ENCODE results near the gene TSPO. TPM values are rescaled to one million over a fixed set of nuclear protein-coding genes. Genes with fewer than 3 reads are reported as not detected.

TSPO gene
- total RNA-seq, 2 donors from 2014 or later = 113 to 225 TPM

DNA sequence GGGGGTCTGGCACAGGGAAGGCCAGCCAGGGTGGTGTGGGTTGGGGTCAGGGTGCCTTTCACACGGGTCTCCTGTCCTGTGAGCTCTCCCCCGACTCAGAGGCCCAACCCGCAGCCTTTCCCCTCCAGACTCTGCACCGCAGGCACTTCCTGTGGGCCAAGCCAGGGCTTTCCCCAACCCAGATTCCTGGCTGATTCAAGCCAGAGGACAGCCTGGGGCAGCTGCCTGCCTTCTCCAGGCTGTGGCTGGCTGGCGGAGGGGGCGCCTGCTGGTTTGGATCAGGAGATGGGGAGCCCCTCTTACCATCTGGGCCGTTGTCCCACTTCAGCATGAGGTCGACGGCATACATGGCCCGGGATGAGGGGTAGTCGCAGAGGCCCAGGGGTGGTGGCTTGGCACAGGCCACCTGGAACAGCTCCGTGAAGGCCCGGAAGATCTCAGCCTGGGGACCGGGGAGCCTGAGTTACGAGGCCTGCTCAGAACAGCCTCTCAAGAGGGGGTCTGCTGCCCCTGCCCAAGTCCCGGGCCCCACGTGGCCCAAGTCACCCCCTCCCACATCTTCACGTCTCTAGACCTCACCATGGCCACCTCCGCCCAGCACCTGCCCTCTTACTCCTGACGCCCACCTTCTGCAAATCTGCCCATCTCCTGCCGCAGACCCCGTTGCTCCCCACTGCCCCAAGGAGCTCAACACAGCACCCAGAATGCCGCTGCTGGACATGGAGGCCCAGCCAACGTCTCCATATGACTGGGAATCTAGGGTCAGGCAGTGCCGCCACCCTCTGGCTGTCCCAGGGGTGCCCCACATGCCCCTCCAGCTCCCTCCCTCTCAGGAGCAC is 17.3 kb downstream of the TSPO start:
- intact Hi-C loops (cut with DNase I) = no loop called here
- no peaks in the 10 kb centered on the region for H3K4me1 ChIP-seq
- no peak overlapping the region for H3K4me3 ChIP-seq
- ATAC-seq (no peak), DNase-seq (no peak)
- no peaks in the 10 kb centered on the region for H3K9me3 ChIP-seq
- no peaks in the 10 kb centered on the region for H3K27me3 ChIP-seq
- no peak for TF ChIP-seq POLR2A (IDR thresholded peaks at IDR 0.05)
- TF ChIP-seq CTCF (IDR thresholded peaks at IDR 0.05) = no peak
- H3K36me3 ChIP-seq (replicated peaks in 1 of 2; ENCODE audit: insufficient read depth in 1 of 2, low read depth in 2 of 2) = peaks cover 9 to 11% of the 10 kb centered on the region in 2 donors
- whole genome bisulfite sequencing, 2 donors = 83 to 93% methylated on average over 23 to 25 of the region's 25 CpGs
- no peak overlapping the region for H3K27ac ChIP-seq

DNA sequence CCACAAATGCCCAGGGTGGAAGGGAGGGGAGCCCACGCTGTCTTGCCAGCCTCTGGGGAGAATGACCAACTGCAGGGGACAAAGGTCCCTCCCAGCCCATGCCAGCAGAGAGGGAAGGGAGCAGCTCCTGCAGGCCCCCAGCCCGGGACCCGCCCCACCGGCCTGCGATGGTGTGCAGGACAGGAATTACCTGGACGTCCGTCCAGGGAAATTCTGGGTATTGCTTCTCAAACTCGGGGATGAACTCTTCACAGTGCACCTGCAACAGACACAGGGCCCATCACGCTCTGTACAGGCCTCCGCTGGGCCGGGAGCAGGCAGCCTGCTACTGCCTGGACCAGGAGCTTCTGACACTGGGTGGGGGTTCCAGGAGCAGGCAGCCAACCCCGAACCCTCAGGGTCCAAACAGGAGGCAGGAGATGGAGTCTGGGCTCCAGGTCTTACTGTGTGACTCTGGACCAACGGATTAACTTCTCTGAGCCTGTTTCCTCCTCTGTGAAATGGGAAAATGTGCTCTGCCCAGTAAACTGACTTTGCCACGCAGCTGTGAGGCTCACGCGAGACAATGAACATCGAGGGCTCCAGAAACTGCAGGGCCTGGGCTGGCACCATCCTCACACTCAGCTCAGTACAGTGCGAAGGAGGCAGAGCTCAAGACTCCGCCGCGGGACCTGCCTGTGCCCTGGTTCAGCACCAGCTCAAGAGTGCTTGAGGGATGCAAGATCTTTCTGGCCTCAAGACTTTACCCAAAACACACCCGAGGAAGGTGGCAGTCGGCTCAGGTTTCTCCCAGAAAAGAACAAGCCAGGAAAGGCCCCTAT is 18.2 kb downstream of the TSPO start:
- DNase-seq = no peak
- Histone ChIP-seq H3K4me3 (no peak overlapping the region), H3K27ac (no peak overlapping the region), H3K36me3 (replicated peaks in 1 of 2; ENCODE audit: insufficient read depth in 1 of 2, low read depth in 2 of 2) (peaks cover 9 to 16% of the 10 kb centered on the region in 2 donors), H3K9me3 (no peaks in the 10 kb centered on the region), H3K4me1 (no peaks in the 10 kb centered on the region), H3K27me3 (no peaks in the 10 kb centered on the region)
- WGBS, 2 donors = 87 to 89% methylated on average over 12 to 23 of the region's 23 CpGs
- TF ChIP-seq POLR2A (IDR thresholded peaks at IDR 0.05) (no peak), CTCF (IDR thresholded peaks at IDR 0.05) (no peak)
- intact Hi-C loops (cut with DNase I) = no loop called here
- no peak for ATAC-seq

DNA sequence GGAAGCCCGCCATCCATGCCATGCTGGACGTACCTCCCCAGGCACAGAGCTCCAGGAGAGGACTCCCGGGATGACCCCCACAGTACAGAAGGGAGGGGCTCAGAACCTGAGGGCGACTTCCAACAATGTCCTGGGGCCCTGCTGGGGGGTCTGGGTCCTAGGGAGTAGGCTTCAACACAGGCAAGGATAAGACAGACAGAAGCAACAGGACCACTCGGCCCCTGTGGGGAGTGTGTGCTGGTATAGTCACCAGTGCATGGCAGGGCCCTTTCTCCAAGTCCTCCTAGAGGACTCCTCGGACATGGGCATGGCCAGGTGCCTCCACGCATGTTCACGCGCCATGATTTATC is 18.7 kb downstream of the TSPO start:
- intact Hi-C loops (cut with DNase I) = no loop called here
- H3K4me1 ChIP-seq = no peaks in the 10 kb centered on the region
- 90 to 96% methylated on average over 5 to 9 of the region's 9 CpGs for WGBS, 2 donors
- peaks cover 9 to 17% of the 10 kb centered on the region in 2 donors for H3K36me3 ChIP-seq (replicated peaks in 1 of 2; ENCODE audit: insufficient read depth in 1 of 2, low read depth in 2 of 2)
- H3K4me3 ChIP-seq = no peak overlapping the region
- DNase-seq (no peak), ATAC-seq (no peak)
- TF ChIP-seq POLR2A (IDR thresholded peaks at IDR 0.05) (no peak), CTCF (IDR thresholded peaks at IDR 0.05) (no peak)
- H3K27ac ChIP-seq = no peak overlapping the region
- H3K27me3 ChIP-seq = no peaks in the 10 kb centered on the region
- H3K9me3 ChIP-seq = no peaks in the 10 kb centered on the region

DNA sequence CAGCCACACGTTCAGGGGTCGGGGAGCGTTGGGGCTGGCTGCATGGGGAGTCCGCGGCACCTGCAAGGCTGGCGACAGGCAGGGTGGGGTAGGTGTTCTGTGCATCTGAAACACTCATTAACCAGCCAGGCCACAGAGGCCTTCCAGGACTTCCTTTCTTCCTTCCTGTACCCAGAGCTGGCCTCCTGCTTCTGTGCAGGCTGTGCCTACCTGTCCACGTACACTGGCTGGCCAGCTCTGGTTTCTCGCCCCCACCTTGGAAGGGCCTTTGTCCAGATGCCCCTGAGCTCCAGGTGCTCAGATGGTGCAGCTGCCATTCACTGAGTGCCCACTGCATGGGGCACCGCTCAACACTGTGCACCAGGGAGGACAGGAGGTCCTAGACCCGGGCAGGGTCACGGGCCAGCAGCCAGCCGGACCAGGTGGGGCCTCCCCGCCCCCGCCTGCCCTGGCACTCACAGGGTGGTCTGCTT is 19.7 kb downstream of the TSPO start:
- ATAC-seq (no peak), DNase-seq (no peak)
- no peak overlapping the region for H3K4me3 ChIP-seq
- TF ChIP-seq CTCF (IDR thresholded peaks at IDR 0.05) (no peak), POLR2A (IDR thresholded peaks at IDR 0.05) (no peak)
- intact Hi-C loops (cut with DNase I) = no loop called here
- no peaks in the 10 kb centered on the region for H3K4me1 ChIP-seq
- peaks cover 9 to 19% of the 10 kb centered on the region in 2 donors for H3K36me3 ChIP-seq (replicated peaks in 1 of 2; ENCODE audit: insufficient read depth in 1 of 2, low read depth in 2 of 2)
- H3K27ac ChIP-seq = no peak overlapping the region
- 83 to 91% methylated on average over 9 to 14 of the region's 14 CpGs for WGBS, 2 donors
- no peaks in the 10 kb centered on the region for H3K27me3 ChIP-seq
- no peaks in the 10 kb centered on the region for H3K9me3 ChIP-seq
